Measurements from ENCODE around the gene PRSS27.
A peak's percentile ranks its signal among the peaks of the same experiment; 100 is the strongest.

The PRSS27 gene

GRCh38 chr16:2664574-2664982 is 55.4 kb downstream of the PRSS27 start:
- no peak for DNase-seq (ENCODE audit: low read depth)
- no peak for TF ChIP-seq CTCF (IDR thresholded peaks at IDR 0.05; ENCODE audit: control insufficient read depth, insufficient read depth, low read depth, low read length, missing control alignments)
- H3K4me3 ChIP-seq (ENCODE audit: control insufficient read depth, low read depth, low read length) = no peak overlapping the region

- peak; percentile 76 for DNase-seq (ENCODE audit: low read depth)
Measured at GRCh38 chr16:2663553-2664546, 56.2 kb downstream of the PRSS27 start.

More at GRCh38 chr16:2663553-2664546, 56.2 kb downstream of the PRSS27 start:
- no peak overlapping the region for H3K4me3 ChIP-seq (ENCODE audit: control insufficient read depth, low read depth, low read length)
- TF ChIP-seq CTCF (IDR thresholded peaks at IDR 0.05; ENCODE audit: control insufficient read depth, insufficient read depth, low read depth, low read length, missing control alignments) = no peak
